Measurements from ENCODE around the gene WNT6. TPM values are rescaled to one million over a fixed set of nuclear protein-coding genes. Genes with fewer than 3 reads are reported as not detected.

WNT6 gene
- total RNA-seq, 1 experiment from 2014 or later: 1.4 TPM

DNA sequence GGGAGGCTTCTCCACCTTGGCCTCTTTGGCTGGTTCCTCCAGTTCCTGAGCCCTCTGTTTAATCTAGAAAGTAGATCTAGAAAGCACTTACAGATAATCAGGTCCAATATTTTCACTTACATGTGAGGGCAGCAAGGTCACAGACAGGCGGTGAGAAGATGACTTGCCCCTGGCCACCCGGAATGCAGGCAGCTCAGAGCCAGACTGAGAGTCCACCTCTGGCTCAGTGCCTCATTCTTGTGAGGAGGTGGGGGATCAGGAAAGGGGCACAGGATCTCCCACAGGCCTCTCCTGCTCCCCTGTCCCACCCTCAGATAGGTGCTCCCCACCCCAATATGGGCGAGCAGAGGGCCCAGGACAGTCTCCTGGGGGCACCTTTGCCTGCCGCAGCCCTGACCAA, 5.8 kb downstream of the WNT6 start:
- TF ChIP-seq POLR2A (IDR thresholded peaks at IDR 0.05; ENCODE audit: borderline replicate concordance, extremely low read depth, insufficient read depth, insufficient read length): no peak
- TF ChIP-seq REST (IDR thresholded peaks at IDR 0.05; ENCODE audit: low read depth): no peak
- no peak for TF ChIP-seq MAX (IDR thresholded peaks at IDR 0.05)
- no peak for TF ChIP-seq JUND (IDR thresholded peaks at IDR 0.05)
- no peak for TF ChIP-seq CEBPB (IDR thresholded peaks at IDR 0.05; ENCODE audit: low read depth)
- no peak for TF ChIP-seq ZFX (IDR thresholded peaks at IDR 0.05)
- TF ChIP-seq ELF1 (IDR thresholded peaks at IDR 0.05; ENCODE audit: borderline replicate concordance, low read depth): no peak
- no peak for TF ChIP-seq SIN3A (IDR thresholded peaks at IDR 0.05; ENCODE audit: low read depth)
- TF ChIP-seq SP1 (IDR thresholded peaks at IDR 0.05; ENCODE audit: low read depth): no peak
- TF ChIP-seq EZH2 (IDR thresholded peaks at IDR 0.05): no peak
- TF ChIP-seq EGR1 (IDR thresholded peaks at IDR 0.05; ENCODE audit: low read depth): no peak
- no peak for TF ChIP-seq TCF7L2 (IDR thresholded peaks at IDR 0.05; ENCODE audit: borderline replicate concordance, extremely low read depth, insufficient read depth, insufficient read length)
- TF ChIP-seq SRF (IDR thresholded peaks at IDR 0.05; ENCODE audit: low read depth): no peak
- TF ChIP-seq CBX3 (IDR thresholded peaks at IDR 0.05; ENCODE audit: low read depth): no peak
- no peak for TF ChIP-seq ZBTB33 (IDR thresholded peaks at IDR 0.05; ENCODE audit: extremely low read depth, insufficient replicate concordance, low read length)
- TF ChIP-seq POLR2AphosphoS5 (IDR thresholded peaks at IDR 0.05; ENCODE audit: low read depth, low read length): no peak
- TF ChIP-seq YY1 (IDR thresholded peaks at IDR 0.05; ENCODE audit: extremely low read depth, insufficient replicate concordance, low read depth, low read length): no peak
- no peak for TF ChIP-seq RAD21 (IDR thresholded peaks at IDR 0.05; ENCODE audit: low read depth)
- TF ChIP-seq, protein P1, sequence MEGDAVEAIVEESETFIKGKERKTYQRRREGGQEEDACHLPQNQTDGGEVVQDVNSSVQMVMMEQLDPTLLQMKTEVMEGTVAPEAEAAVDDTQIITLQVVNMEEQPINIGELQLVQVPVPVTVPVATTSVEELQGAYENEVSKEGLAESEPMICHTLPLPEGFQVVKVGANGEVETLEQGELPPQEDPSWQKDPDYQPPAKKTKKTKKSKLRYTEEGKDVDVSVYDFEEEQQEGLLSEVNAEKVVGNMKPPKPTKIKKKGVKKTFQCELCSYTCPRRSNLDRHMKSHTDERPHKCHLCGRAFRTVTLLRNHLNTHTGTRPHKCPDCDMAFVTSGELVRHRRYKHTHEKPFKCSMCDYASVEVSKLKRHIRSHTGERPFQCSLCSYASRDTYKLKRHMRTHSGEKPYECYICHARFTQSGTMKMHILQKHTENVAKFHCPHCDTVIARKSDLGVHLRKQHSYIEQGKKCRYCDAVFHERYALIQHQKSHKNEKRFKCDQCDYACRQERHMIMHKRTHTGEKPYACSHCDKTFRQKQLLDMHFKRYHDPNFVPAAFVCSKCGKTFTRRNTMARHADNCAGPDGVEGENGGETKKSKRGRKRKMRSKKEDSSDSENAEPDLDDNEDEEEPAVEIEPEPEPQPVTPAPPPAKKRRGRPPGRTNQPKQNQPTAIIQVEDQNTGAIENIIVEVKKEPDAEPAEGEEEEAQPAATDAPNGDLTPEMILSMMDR (IDR thresholded peaks at IDR 0.05 in 2 of 3, conservative IDR thresholded peaks at IDR 0.05 in 1 of 3; ENCODE audit: borderline replicate concordance in 1 of 3, insufficient read depth in 1 of 3, low read depth in 2 of 3, low read length in 2 of 3): no peak
- no peak for TF ChIP-seq ZNF274 (IDR thresholded peaks at IDR 0.05; ENCODE audit: low read depth, low read length)
- ATAC-seq: no peak
- H3K36me3 ChIP-seq (ENCODE audit: control insufficient read depth in 1 of 2, insufficient read depth in 2 of 2, low read length in 2 of 2): no peaks in the 10 kb centered on the region
- H3K4me2 ChIP-seq (ENCODE audit: low read length): no peak overlapping the region
- no peak overlapping the region for H3K27ac ChIP-seq (ENCODE audit: low read depth, low read length)
- peaks cover 7 to 16% of the 10 kb centered on the region in 2 experiments for H3K4me1 ChIP-seq (ENCODE audit: control insufficient read depth in 1 of 2, insufficient read depth in 2 of 2, low read length in 2 of 2)
- H3K9ac ChIP-seq (ENCODE audit: low read length): no peak overlapping the region
- no peaks in the 10 kb centered on the region for H3K9me3 ChIP-seq (ENCODE audit: control insufficient read depth in 1 of 2, insufficient read depth in 1 of 2, low read depth in 1 of 2, low read length in 2 of 2)
- H3K4me3 ChIP-seq (replicated peaks in 1 of 2; ENCODE audit: low read depth in 1 of 2, low read length in 2 of 2): no peak overlapping the region
- POLR2A ChIA-PET: no interaction called here
- no peaks in the 10 kb centered on the region for H3K27me3 ChIP-seq (ENCODE audit: insufficient read depth, low read length)
- no peak overlapping the region for H2AFZ ChIP-seq (ENCODE audit: low read depth, low read length, poor library complexity, severe bottlenecking)
- no peaks in the 10 kb centered on the region for H3K9me2 ChIP-seq (ENCODE audit: insufficient read depth)
- intact Hi-C loops (cut with micrococcal nuclease): no loop called here
- no peaks in the 10 kb centered on the region for H4K20me1 ChIP-seq (ENCODE audit: insufficient read depth)
- CTCF ChIA-PET: interaction anchor here (1.0 kb wide), 1 partner anchor 11 kb away, joined by 3 read pairs; no protein-coding TSS in a partner anchor
- BruUV-seq (replicated peaks): no TSS peak
- no peak for DNase-seq (ENCODE audit: low read depth, low spot score)
- no peaks in the 10 kb centered on the region for H3K79me2 ChIP-seq (ENCODE audit: insufficient read depth, low read length)
- RAD21 ChIA-PET (ENCODE audit: low non-redundant PET in 1 of 2, low total read pairs in 2 of 2, uncharacterized antibody in 2 of 2, unreplicated experiment in 2 of 2): no interaction called here

All from HCT116 (cell line).